ENCODE measurements around the gene ATF6B. TPM values are rescaled to one million over a fixed set of nuclear protein-coding genes. Genes with fewer than 3 reads are reported as not detected.
A peak's percentile ranks its signal among the peaks of the same experiment; 100 is the strongest.

Gene ATF6B
- total and polyA plus RNA-seq, 2 experiments from 2014 or later = 37.9 to 43.7 TPM

GRCh38 chr6:32118782-32119628 is 9.0 kb downstream of the ATF6B start:
- 14% methylated on average over 17 of the region's 17 CpGs for WGBS (ENCODE audit: low lambda C conversion rate, missing lambda C conversion rate)
- Histone ChIP-seq H3K9me2 (replicated peaks; ENCODE audit: insufficient read depth) (no peaks in the 10 kb centered on the region), H3K27me3 (no peaks in the 10 kb centered on the region), H4K20me1 (ENCODE audit: insufficient read depth, poor library complexity, severe bottlenecking) (no peaks in the 10 kb centered on the region), H3K4me2 (peak overlapping the region; percentile 74), H3K4me3 (no peak overlapping the region), H3K9me3 (ENCODE audit: low read depth) (no peaks in the 10 kb centered on the region), H3K36me3 (replicated peaks; ENCODE audit: insufficient read depth, low read depth) (no peaks in the 10 kb centered on the region), H2AFZ (no peak overlapping the region), H3K4me1 (ENCODE audit: insufficient read depth) (peaks cover 10% of the 10 kb centered on the region), H3K27ac (peak overlapping the region; percentile 90), H3K79me2 (peaks cover 2% of the 10 kb centered on the region)
- TF ChIP-seq CTCF (IDR thresholded peaks at IDR 0.05; ENCODE audit: poor library complexity) (peak; percentile 86), EZH2phosphoT487 (IDR thresholded peaks at IDR 0.05; ENCODE audit: low read depth, severe bottlenecking, unreplicated experiment) (no peak)
- peak; percentile 92 for DNase-seq (ENCODE audit: low spot score)

- H3K9me2 ChIP-seq (replicated peaks; ENCODE audit: insufficient read depth) = no peaks in the 10 kb centered on the region
- WGBS (ENCODE audit: low lambda C conversion rate, missing lambda C conversion rate) = 91% methylated on average over 9 of the region's 9 CpGs
- H3K27ac ChIP-seq = no peak overlapping the region
- H3K4me2 ChIP-seq = no peak overlapping the region
- no peak overlapping the region for H3K4me3 ChIP-seq
- no peaks in the 10 kb centered on the region for H4K20me1 ChIP-seq (ENCODE audit: insufficient read depth, poor library complexity, severe bottlenecking)
- peaks cover 20% of the 10 kb centered on the region for H3K4me1 ChIP-seq (ENCODE audit: insufficient read depth)
- no peaks in the 10 kb centered on the region for H3K36me3 ChIP-seq (replicated peaks; ENCODE audit: insufficient read depth, low read depth)
- TF ChIP-seq EZH2phosphoT487 (IDR thresholded peaks at IDR 0.05; ENCODE audit: low read depth, severe bottlenecking, unreplicated experiment) (no peak), EZH2 (IDR thresholded peaks at IDR 0.05; ENCODE audit: borderline replicate concordance) (no peak), CTCF (IDR thresholded peaks at IDR 0.05; ENCODE audit: poor library complexity) (no peak)
- DNase-seq (ENCODE audit: low spot score) = no peak
- H2AFZ ChIP-seq = no peak overlapping the region
- no peaks in the 10 kb centered on the region for H3K9me3 ChIP-seq (ENCODE audit: low read depth)
- H3K27me3 ChIP-seq = no peaks in the 10 kb centered on the region
- no peaks in the 10 kb centered on the region for H3K79me2 ChIP-seq
Measured at GRCh38 chr6:32117461-32117860, 10.6 kb downstream of the ATF6B start.

- no peak for TF ChIP-seq EZH2phosphoT487 (IDR thresholded peaks at IDR 0.05; ENCODE audit: low read depth, severe bottlenecking, unreplicated experiment)
- peak; percentile 34 for TF ChIP-seq CTCF (IDR thresholded peaks at IDR 0.05; ENCODE audit: poor library complexity)
- Histone ChIP-seq H3K36me3 (replicated peaks; ENCODE audit: insufficient read depth, low read depth) (no peaks in the 10 kb centered on the region), H3K9me2 (replicated peaks; ENCODE audit: insufficient read depth) (no peaks in the 10 kb centered on the region), H3K4me1 (ENCODE audit: insufficient read depth) (peaks cover 20% of the 10 kb centered on the region), H3K4me2 (no peak overlapping the region), H3K27ac (no peak overlapping the region), H4K20me1 (ENCODE audit: insufficient read depth, poor library complexity, severe bottlenecking) (no peaks in the 10 kb centered on the region), H3K27me3 (no peaks in the 10 kb centered on the region), H3K4me3 (no peak overlapping the region), H3K9me3 (ENCODE audit: low read depth) (no peaks in the 10 kb centered on the region), H3K79me2 (no peaks in the 10 kb centered on the region), H2AFZ (no peak overlapping the region)
- DNase-seq (ENCODE audit: low spot score) = no peak
- WGBS (ENCODE audit: low lambda C conversion rate, missing lambda C conversion rate) = 84% methylated on average over 7 of the region's 7 CpGs
Measured at GRCh38 chr6:32116674-32117073, 11.4 kb downstream of the ATF6B start.
